HL-60 (cell line): Measurements from ENCODE around the gene DOP1A.

Experiments
- DNase-seq, 2 experiments: peaks; one replicate each; pipeline ENCODE4 v3.0.0-alpha.2; 2010 to 2020; ENCODE audit warnings: low read depth in 1 of 2, low spot score in 1 of 2
- H3K27ac ChIP-seq: fragments of 250-450 bp; sonication (Bioruptor Pico); replicated peaks from 2 replicates; pipeline ENCODE4 v1.5.1; 2020; ENCODE audit warnings: mild to moderate bottlenecking, moderate library complexity
- H3K27me3 ChIP-seq: fragments of 250-450 bp; sonication (Bioruptor Pico); 2 replicates; pipeline ENCODE4 v1.5.1; 2021; ENCODE audit warnings: mild to moderate bottlenecking, moderate library complexity; ENCODE audit not compliant: insufficient read depth, poor library complexity, severe bottlenecking
- H3K4me3 ChIP-seq: replicated peaks from 2 replicates; pipeline ENCODE4 v1.5.1; 2011; ENCODE audit warnings: mild to moderate bottlenecking, control low read depth, low read length; ENCODE audit not compliant: insufficient read depth
- GABPA ChIP-seq: IDR thresholded peaks from 2 replicates; pipeline ENCODE4 v1.6.1; 2012; ENCODE audit warnings: low read depth
- POLR2AphosphoS5 ChIP-seq: IDR thresholded peaks from 2 replicates; pipeline ENCODE4 v1.6.1; 2012; ENCODE audit warnings: low read depth
- REST ChIP-seq: IDR thresholded peaks from 2 replicates; pipeline ENCODE4 v1.6.1; 2012; ENCODE audit warnings: low read depth; ENCODE audit not compliant: insufficient replicate concordance
- SPI1 ChIP-seq: IDR thresholded peaks from 2 replicates; pipeline ENCODE4 v1.6.1; 2012; ENCODE audit warnings: low read depth, mild to moderate bottlenecking, borderline replicate concordance
- TF ChIP-seq, protein P1 (sequence below): IDR thresholded peaks from one replicate; pipeline ENCODE4 v1.5.1; 2011; ENCODE audit warnings: low read length, control low read depth, inconsistent platforms; ENCODE audit not compliant: insufficient read depth

DOP1A gene

DNA sequence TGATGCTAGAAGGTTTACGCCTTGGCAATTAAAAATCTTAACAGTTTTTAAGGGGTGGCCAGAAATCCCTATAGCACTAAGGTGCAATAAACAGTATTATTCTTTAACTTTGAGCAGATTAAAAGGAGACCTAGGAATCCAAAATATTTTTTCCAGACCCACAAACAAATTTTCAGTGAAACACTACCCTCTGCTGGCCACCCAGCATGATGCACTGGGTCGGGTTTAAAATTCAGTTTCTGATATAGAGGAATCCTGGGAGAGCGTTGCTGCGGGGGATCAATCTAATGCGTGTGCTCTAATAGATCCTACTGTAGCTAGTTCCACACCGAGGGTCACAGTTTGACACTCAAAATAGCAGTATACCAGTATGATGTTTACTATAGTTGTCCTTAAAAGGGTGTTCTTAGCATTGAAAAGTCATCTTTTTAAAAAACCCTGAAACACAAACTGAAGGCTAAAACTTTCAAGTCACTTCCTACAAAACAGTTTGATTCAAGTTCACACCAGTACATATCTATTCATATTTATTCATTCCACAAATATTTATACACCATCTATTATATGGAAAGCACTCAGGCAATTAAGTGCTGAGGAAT is 12.0 kb upstream of the DOP1A start:
- Histone ChIP-seq H3K27ac (no peak overlapping the region), H3K4me3 (no peak overlapping the region), H3K27me3 (no peaks in the 10 kb centered on the region)
- TF ChIP-seq GABPA, result no peak
- TF ChIP-seq, protein P1, sequence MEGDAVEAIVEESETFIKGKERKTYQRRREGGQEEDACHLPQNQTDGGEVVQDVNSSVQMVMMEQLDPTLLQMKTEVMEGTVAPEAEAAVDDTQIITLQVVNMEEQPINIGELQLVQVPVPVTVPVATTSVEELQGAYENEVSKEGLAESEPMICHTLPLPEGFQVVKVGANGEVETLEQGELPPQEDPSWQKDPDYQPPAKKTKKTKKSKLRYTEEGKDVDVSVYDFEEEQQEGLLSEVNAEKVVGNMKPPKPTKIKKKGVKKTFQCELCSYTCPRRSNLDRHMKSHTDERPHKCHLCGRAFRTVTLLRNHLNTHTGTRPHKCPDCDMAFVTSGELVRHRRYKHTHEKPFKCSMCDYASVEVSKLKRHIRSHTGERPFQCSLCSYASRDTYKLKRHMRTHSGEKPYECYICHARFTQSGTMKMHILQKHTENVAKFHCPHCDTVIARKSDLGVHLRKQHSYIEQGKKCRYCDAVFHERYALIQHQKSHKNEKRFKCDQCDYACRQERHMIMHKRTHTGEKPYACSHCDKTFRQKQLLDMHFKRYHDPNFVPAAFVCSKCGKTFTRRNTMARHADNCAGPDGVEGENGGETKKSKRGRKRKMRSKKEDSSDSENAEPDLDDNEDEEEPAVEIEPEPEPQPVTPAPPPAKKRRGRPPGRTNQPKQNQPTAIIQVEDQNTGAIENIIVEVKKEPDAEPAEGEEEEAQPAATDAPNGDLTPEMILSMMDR, result peak; percentile 66
- peak in 1 of 2 experiments; percentile 37 for DNase-seq

DNA sequence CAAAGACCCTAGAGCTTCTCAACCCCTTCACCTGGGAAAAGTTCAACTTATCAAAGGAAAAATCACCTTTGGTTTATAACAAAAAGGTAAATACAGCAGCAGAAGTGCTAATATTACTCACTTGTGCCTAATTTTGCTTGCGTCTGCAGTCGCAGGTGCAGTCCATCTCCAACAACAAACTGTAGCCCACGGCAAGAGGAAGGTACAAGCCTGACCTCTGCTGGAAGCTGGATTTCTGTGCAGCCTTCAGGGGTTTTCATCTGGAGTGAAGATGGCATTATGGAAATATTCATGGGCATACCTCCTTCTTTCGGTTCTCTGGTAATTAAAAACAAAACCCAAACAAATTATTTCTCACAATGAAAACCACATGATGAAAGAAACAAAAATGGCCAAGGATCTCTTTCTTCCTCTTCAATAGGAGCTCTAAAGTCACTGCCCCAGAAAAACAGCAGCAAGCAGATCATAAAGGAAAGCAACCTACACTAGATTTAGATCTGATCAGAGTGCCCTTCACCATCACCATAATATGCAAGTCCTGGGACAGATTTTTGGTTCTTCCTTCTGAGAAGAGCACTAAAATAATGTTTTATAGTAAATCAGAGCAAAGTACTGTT is 9.7 kb upstream of the DOP1A start:
- Histone ChIP-seq H3K27ac (no peak overlapping the region), H3K27me3 (no peaks in the 10 kb centered on the region), H3K4me3 (no peak overlapping the region)
- DNase-seq, result peak in 1 of 2 experiments; percentile 42
- no peak for TF ChIP-seq REST
- TF ChIP-seq, protein P1, result peak; percentile 51

DNA sequence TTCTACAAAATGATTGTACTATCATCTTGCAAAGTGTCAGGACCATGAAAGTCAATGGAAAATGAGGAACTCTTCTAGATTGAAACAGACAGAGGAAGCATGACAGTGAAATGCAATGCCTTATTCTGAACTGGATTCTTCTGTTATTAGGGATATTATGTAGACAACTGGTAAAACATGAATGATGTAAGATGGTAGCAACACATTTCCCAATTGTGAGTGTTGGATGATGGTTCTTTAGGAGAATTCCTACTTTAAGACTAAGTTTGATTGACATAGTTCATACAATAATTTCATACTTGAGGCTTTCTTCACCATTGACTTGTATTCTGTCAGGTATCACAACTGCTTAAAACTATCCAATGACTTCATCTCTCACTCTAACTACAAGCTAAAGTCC is 6.3 kb upstream of the DOP1A start:
- TF ChIP-seq, protein P1, result no peak
- peak; percentile 71 for TF ChIP-seq SPI1
- Histone ChIP-seq H3K27me3 (no peaks in the 10 kb centered on the region), H3K4me3 (no peak overlapping the region), H3K27ac (no peak overlapping the region)
- DNase-seq, result no peak

- no peak for DNase-seq
- no peak overlapping the region for H3K4me3 ChIP-seq
- H3K27ac ChIP-seq, result no peak overlapping the region
- no peaks in the 10 kb centered on the region for H3K27me3 ChIP-seq
- TF ChIP-seq GABPA (no peak), REST (no peak), POLR2AphosphoS5 (no peak), SPI1 (no peak)
- TF ChIP-seq, protein P1, result no peak
These were observed 5.2 kb upstream of the DOP1A start for GRCh38 chr6:83062225-83062624.
